WTC11 (cell line): Measurements from ENCODE around the gene TMEM250.

Experiments used
- ATF3 ChIP-seq: sonication (generic); formaldehyde crosslinking; conservative IDR thresholded peaks from 2 replicates; pipeline ENCODE4 v1.8.1; 2022; ENCODE audit warnings: mild to moderate bottlenecking, missing genetic modification reagents
- CREM ChIP-seq: sonication (generic); formaldehyde crosslinking; IDR thresholded peaks from 2 replicates; pipeline ENCODE4 v1.8.1; 2022; ENCODE audit warnings: mild to moderate bottlenecking, missing genetic modification reagents, moderate library complexity
- CTCF ChIP-seq: fragments of 200-600 bp; IDR thresholded peaks from 2 replicates; pipeline ENCODE4 v1.8.0; 2022; ENCODE audit warnings: antibody characterized with exemption
- ETV6 ChIP-seq: sonication (generic); formaldehyde crosslinking; IDR thresholded peaks from 2 replicates; pipeline ENCODE4 v1.8.1; 2022; ENCODE audit warnings: mild to moderate bottlenecking, missing genetic modification reagents
- FOXP1 ChIP-seq: sonication (generic); formaldehyde crosslinking; IDR thresholded peaks from 2 replicates; pipeline ENCODE4 v1.8.0; 2022; ENCODE audit warnings: missing genetic modification reagents, mild to moderate bottlenecking, moderate library complexity, borderline replicate concordance
- GRHL2 ChIP-seq: fragments of 250-450 bp; sonication (Bioruptor Pico); IDR thresholded peaks from 2 replicates; pipeline ENCODE4 v1.8.0; 2022; ENCODE audit warnings: mild to moderate bottlenecking, moderate library complexity; ENCODE audit not compliant: insufficient replicate concordance, severe bottlenecking
- GTF2I ChIP-seq: fragments of 250-450 bp; sonication (Bioruptor Pico); conservative IDR thresholded peaks from 2 replicates; pipeline ENCODE4 v1.4.0; 2021; ENCODE audit warnings: mild to moderate bottlenecking
- IRF2 ChIP-seq: sonication (generic); formaldehyde crosslinking; IDR thresholded peaks from 2 replicates; pipeline ENCODE4 v1.8.0; 2022; ENCODE audit warnings: low read depth, missing genetic modification reagents, borderline replicate concordance
- SP1 ChIP-seq: sonication (generic); formaldehyde crosslinking; conservative IDR thresholded peaks from 2 replicates; pipeline ENCODE4 v1.8.1; 2022; ENCODE audit warnings: missing genetic modification reagents
- USF1 ChIP-seq: sonication (generic); formaldehyde crosslinking; IDR thresholded peaks from 2 replicates; pipeline ENCODE4 v1.8.0; 2022; ENCODE audit warnings: mild to moderate bottlenecking, missing genetic modification reagents
- USF2 ChIP-seq: sonication (generic); formaldehyde crosslinking; IDR thresholded peaks from 2 replicates; pipeline ENCODE4 v1.8.1; 2023; ENCODE audit warnings: mild to moderate bottlenecking, missing genetic modification reagents, moderate library complexity
- ZNF396 ChIP-seq: fragments of 250-450 bp; sonication (Bioruptor Pico); IDR thresholded peaks from 2 replicates; pipeline ENCODE4 v1.8.0; 2021; ENCODE audit warnings: mild to moderate bottlenecking, moderate library complexity, borderline replicate concordance

GRCh38 chr9:136140046-136140445, 21.4 kb upstream of the TMEM250 start:
- no peak for TF ChIP-seq FOXP1
- TF ChIP-seq CTCF: no peak
- no peak for TF ChIP-seq ETV6 (CRISPR knock-in tag)
- no peak for TF ChIP-seq ATF3 (CRISPR knock-in tag)
- no peak for TF ChIP-seq GTF2I (CRISPR knock-in tag)
- no peak for TF ChIP-seq USF2 (CRISPR knock-in tag)
- no peak for TF ChIP-seq SP1 (CRISPR knock-in tag)
- TF ChIP-seq ZNF396: no peak
- no peak for TF ChIP-seq IRF2 (CRISPR knock-in tag)
- no peak for TF ChIP-seq CREM
- no peak for TF ChIP-seq USF1 (CRISPR knock-in tag)
- no peak for TF ChIP-seq GRHL2 (CRISPR knock-in tag)
